ENCODE data around the gene GMPR.

Gene GMPR

DNA sequence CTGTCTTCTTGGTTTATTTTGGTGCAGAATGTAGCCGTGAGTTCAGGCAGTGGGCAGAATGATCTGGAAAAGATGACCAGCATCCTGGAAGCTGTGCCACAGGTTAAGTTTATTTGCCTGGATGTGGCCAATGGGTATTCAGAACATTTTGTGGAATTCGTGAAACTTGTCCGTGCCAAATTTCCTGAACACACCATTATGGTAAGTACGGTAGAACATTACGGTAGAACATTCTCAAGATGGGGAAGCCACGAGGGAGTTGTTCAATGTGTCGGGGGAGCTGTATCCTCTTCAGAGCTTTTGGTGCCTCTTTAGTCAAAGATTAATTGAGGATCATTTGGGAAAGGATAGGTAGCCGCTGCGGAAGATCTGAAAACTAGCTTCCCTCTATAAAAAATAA, 16.1 kb downstream of the GMPR start:
- TF ChIP-seq, protein P1, sequence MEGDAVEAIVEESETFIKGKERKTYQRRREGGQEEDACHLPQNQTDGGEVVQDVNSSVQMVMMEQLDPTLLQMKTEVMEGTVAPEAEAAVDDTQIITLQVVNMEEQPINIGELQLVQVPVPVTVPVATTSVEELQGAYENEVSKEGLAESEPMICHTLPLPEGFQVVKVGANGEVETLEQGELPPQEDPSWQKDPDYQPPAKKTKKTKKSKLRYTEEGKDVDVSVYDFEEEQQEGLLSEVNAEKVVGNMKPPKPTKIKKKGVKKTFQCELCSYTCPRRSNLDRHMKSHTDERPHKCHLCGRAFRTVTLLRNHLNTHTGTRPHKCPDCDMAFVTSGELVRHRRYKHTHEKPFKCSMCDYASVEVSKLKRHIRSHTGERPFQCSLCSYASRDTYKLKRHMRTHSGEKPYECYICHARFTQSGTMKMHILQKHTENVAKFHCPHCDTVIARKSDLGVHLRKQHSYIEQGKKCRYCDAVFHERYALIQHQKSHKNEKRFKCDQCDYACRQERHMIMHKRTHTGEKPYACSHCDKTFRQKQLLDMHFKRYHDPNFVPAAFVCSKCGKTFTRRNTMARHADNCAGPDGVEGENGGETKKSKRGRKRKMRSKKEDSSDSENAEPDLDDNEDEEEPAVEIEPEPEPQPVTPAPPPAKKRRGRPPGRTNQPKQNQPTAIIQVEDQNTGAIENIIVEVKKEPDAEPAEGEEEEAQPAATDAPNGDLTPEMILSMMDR (IDR thresholded peaks at IDR 0.05), result no peak

DNA sequence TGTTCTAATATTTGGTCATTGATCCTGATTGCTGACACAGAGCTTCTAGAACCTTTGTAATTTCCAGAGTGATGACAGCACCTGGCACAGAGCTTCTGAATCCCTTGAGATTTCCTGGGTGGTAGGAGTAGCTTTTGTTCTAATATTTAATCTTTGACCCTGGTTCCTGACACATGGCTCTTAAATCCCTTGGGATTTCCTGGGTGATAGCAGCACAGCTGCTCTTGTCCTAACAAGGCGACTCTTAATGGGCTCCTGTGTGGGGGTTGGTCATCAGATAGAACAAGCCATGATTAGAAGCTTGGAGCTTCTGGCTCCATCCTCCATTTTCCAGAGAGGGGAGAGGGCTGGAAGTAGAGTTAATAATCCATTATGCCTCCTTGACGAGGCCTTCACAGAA, 18.4 kb downstream of the GMPR start:
- TF ChIP-seq, protein P1 (IDR thresholded peaks at IDR 0.05), result no peak

DNA sequence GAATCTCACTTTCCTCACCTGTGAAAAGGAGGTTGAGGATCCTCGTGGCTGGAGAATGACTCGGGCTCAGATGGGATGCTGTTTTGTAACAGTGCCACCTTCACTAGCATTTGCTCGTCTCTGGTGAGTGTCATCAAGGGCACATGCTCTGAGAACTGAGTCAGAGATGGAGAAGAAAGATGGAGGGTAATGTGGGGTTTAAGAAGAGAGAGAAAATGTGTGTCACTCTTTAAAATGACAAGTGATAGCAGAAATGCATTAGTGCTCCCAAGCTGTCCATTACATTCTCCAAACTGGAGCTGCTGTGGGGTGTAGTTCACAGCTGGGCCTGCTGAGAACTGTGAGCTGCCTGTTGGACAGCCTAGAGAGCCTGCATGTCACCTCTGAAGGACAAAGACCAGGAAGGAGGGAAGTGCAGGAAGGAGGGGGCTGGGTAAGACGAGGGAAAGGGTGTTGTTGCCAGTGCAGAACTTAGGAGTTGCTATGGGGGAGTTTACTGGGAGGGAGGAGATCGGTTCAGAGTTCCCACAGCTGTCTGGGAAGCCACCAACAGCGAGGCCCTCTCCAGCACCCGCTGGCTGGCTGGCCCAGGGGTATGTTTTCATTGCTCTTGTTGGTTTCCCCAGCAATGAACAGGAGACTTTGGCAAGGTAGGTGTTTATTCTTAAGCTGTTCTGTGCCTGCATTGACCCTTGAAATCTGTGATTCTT, 19.8 kb downstream of the GMPR start:
- TF ChIP-seq, protein P1 (IDR thresholded peaks at IDR 0.05), result no peak

DNA sequence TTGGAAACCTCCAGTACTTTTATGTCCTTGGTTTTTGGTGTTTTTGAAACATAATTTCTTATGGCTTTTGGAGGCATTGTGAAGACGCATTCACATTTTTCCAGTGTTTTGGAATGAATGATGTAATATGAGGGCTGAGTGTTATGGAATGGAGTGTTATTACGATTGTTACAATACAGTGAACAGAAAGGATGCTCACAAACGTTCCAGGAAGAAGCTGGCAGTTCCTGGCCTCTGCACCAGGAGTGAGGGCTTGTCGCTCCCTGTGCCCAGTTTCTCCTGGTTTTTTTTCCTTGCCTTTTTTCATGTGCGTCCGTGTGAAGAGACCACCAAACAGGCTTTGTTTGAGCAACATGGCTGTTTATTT, 20.3 kb downstream of the GMPR start:
- TF ChIP-seq, protein P1 (IDR thresholded peaks at IDR 0.05), result no peak

DNA sequence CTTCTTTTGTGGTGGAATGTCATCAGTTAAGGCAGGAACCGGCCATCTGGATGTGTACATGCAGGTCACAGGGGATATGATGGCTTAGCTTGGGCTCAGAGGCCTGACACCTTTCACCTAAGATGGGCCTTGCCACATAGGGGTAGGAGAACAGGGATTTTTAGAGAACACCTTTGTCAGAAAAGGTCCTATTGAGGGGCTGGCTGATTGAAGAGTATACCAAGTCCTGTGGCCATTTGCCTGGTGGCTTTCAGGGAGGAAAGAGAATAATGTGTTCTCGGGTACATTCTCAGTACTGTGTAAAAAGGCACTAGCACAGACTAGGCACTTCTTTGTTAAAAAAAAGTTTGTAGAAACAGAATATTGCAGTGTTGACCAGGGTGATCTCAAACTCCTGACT, 26.4 kb downstream of the GMPR start:
- TF ChIP-seq, protein P1 (IDR thresholded peaks at IDR 0.05), result no peak

DNA sequence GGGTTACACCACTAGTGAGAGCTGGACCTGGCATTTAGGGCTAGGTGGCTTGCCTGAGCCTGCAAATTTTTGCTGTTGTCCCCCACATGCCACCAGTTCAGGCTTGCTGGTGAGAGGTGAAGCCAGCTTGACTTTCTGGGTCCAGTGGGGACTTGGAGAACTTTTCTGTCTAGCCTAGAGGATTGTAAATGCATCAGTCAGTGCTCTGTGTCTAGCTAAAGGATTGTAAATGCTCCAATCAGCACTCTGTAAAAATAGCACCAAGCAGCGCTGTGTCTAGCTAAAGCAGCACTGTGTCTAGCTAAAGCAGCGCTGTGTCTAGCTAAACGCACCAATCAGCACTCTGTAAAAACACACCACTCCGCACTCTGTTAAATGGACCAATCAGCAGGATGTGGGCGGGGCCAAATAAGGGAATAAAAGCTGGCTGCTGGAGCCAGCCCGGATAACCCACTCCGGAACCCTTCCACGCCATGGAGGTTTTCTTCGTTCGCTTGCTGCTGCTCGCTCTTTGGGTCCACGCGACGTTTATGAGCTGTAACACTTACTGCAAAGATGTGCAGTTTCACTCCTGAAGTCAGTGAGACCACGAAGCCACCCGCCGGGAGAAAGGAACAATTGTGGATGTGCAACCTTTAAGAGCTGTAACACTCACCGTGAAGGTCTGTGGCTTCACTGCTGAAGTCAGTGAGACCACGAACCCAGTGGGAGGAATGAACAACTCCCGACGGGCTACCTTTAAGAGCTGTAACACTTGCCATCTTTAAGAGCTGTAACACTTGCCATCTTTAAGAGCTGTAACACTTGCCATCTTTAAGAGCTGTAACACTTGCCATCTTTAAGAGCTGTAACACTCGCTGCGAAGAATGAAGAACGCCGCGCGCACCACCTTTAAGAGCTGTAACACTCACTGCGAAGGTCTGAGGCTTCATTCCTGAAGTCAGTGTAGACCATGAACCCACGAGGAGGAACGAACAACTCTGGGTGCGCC, 27.3 kb downstream of the GMPR start:
- TF ChIP-seq, protein P1 (IDR thresholded peaks at IDR 0.05), result no peak

DNA sequence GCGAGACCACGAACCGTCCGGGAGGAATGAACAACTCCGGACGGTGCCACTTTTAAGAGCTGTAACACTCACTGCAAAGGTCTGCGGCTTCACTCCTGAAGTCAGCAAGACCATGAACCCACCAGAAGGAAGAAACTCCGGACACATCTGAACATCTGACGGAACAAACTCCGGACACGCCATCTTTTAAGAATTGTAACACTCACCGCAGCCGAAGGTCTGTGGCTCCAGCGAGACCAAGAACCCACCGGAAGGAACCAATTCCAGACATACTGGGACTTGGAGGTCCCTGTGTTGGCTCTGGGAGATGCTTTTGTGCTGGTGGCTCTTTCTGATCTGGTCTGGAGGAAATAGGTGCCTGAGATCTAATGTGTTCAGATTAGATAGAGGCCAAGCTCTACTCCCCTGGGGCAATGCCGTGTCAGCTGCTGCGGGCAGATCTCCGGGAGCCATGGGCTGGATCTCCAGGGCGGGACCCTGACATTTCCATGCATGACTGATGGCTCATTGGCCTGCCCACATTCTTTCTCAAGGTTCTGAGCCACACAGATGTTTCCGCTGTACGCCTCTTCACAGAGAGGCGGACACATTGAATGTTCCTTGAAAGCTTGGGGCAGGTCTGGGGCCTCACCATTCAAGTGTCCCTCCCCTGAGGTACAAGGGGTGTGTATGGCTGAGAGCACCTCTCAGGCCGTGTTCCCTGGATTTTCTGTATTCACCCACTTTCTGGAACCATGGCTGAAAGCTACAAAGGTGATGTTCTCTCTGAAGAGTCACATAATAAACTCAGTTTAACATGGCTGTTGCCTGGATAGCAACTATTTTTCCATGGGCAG, 29.3 kb downstream of the GMPR start:
- TF ChIP-seq, protein P1 (IDR thresholded peaks at IDR 0.05), result no peak

Measured in LNCAP (cell line).